ENCODE data around the gene AGA.

DNA sequence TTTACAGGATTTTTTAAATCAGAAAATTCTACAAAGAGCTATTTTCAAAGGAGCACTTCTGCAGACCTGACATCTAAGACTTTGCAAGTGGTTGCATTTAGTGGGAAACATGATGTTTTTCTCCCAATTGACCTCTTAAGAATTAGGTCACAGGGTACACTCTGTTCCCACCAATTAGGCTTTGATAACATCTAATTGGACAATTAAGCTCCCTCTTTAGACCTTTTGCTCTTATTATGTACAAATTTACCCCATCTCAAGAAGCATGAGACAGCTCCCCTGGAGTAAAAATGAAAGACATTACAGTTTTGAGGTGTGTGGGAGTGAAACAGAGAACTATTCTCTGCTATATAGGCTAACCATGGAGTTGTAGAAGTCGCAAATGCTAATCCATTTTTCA lies 31.8 kb upstream of the AGA start:
- TF ChIP-seq, protein P1, sequence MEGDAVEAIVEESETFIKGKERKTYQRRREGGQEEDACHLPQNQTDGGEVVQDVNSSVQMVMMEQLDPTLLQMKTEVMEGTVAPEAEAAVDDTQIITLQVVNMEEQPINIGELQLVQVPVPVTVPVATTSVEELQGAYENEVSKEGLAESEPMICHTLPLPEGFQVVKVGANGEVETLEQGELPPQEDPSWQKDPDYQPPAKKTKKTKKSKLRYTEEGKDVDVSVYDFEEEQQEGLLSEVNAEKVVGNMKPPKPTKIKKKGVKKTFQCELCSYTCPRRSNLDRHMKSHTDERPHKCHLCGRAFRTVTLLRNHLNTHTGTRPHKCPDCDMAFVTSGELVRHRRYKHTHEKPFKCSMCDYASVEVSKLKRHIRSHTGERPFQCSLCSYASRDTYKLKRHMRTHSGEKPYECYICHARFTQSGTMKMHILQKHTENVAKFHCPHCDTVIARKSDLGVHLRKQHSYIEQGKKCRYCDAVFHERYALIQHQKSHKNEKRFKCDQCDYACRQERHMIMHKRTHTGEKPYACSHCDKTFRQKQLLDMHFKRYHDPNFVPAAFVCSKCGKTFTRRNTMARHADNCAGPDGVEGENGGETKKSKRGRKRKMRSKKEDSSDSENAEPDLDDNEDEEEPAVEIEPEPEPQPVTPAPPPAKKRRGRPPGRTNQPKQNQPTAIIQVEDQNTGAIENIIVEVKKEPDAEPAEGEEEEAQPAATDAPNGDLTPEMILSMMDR (IDR thresholded peaks at IDR 0.05) = no peak
- TF ChIP-seq EZH2 (IDR thresholded peaks at IDR 0.05; ENCODE audit: borderline replicate concordance, insufficient read depth, low read depth, low read length, poor library complexity, severe bottlenecking) = no peak

All from B cell (primary cell).